ENCODE results near the gene S100A16.

The S100A16 gene

GRCh38 chr1:153655333-153655732, 42.4 kb upstream of the S100A16 start:
- peak; percentile 27 for DNase-seq (ENCODE audit: low read depth)
- no peak for TF ChIP-seq CTCF (IDR thresholded peaks at IDR 0.05; ENCODE audit: insufficient read depth, low read depth, low read length, missing control alignments)
- H3K4me3 ChIP-seq (ENCODE audit: low read length): no peak overlapping the region

- TF ChIP-seq CTCF (IDR thresholded peaks at IDR 0.05; ENCODE audit: insufficient read depth, low read depth, low read length, missing control alignments): no peak
- H3K4me3 ChIP-seq (ENCODE audit: low read length): no peak overlapping the region
- DNase-seq (ENCODE audit: low read depth): peak; percentile 84
Observed at GRCh38 chr1:153652805-153653500, 40.0 kb upstream of the S100A16 start.

- H3K4me3 ChIP-seq (ENCODE audit: low read length): no peak overlapping the region
- DNase-seq (ENCODE audit: low read depth): no peak
- TF ChIP-seq CTCF (IDR thresholded peaks at IDR 0.05; ENCODE audit: insufficient read depth, low read depth, low read length, missing control alignments): no peak
Observed at GRCh38 chr1:153651771-153652170, 38.8 kb upstream of the S100A16 start.

GRCh38 chr1:153649863-153650235, 36.9 kb upstream of the S100A16 start:
- DNase-seq (ENCODE audit: low read depth): no peak
- no peak for TF ChIP-seq CTCF (IDR thresholded peaks at IDR 0.05; ENCODE audit: insufficient read depth, low read depth, low read length, missing control alignments)
- no peak overlapping the region for H3K4me3 ChIP-seq (ENCODE audit: low read length)

- DNase-seq (ENCODE audit: low read depth): no peak
- no peak overlapping the region for H3K4me3 ChIP-seq (ENCODE audit: low read length)
- TF ChIP-seq CTCF (IDR thresholded peaks at IDR 0.05; ENCODE audit: insufficient read depth, low read depth, low read length, missing control alignments): no peak
Observed at GRCh38 chr1:153649137-153649862, 36.4 kb upstream of the S100A16 start.

GRCh38 chr1:153648000-153648643, 35.2 kb upstream of the S100A16 start:
- no peak overlapping the region for H3K4me3 ChIP-seq (ENCODE audit: low read length)
- DNase-seq (ENCODE audit: low read depth): no peak
- no peak for TF ChIP-seq CTCF (IDR thresholded peaks at IDR 0.05; ENCODE audit: insufficient read depth, low read depth, low read length, missing control alignments)
